Measurements from ENCODE around the gene PPIP5K2. TPM values are rescaled to one million over a fixed set of nuclear protein-coding genes. Genes with fewer than 3 reads are reported as not detected.

The PPIP5K2 gene
- total and polyA plus RNA-seq, 3 donors from 2014 or later = 23.7 to 42.8 (median 30.4) TPM

- Histone ChIP-seq H3K36me3 (ENCODE audit: low read depth, missing control alignments) (no peaks in the 10 kb centered on the region), H3K27me3 (no peaks in the 10 kb centered on the region)
Observed at GRCh38 chr5:103235891-103236290, 115.8 kb downstream of the PPIP5K2 start.

GRCh38 chr5:103237778-103238177 lies 117.7 kb downstream of the PPIP5K2 start:
- H3K27me3 ChIP-seq = no peaks in the 10 kb centered on the region
- H3K9me3 ChIP-seq = no peaks in the 10 kb centered on the region
- intact Hi-C loops (cut with DNase I; ENCODE audit: low total_unique reads) = no loop called here
- no peak for TF ChIP-seq CTCF (IDR thresholded peaks at IDR 0.05)
- TF ChIP-seq POLR2A (IDR thresholded peaks at IDR 0.05) = no peak
- no peak overlapping the region for H3K27ac ChIP-seq
- H3K4me1 ChIP-seq = no peaks in the 10 kb centered on the region
- H3K36me3 ChIP-seq (ENCODE audit: low read depth, missing control alignments) = no peaks in the 10 kb centered on the region
- H3K4me3 ChIP-seq = no peak overlapping the region
- 94 to 100% methylated on average over 1 of the region's 1 CpG for WGBS, 2 donors
- no peak for DNase-seq

More at GRCh38 chr5:103235891-103236290, 115.8 kb downstream of the PPIP5K2 start:
- no peak overlapping the region for H3K27ac ChIP-seq
- no peaks in the 10 kb centered on the region for H3K4me1 ChIP-seq
- H3K4me3 ChIP-seq = no peak overlapping the region
- TF ChIP-seq CTCF (IDR thresholded peaks at IDR 0.05) = no peak
- TF ChIP-seq POLR2A (IDR thresholded peaks at IDR 0.05) = no peak
- DNase-seq = no peak
- 68 to 88% methylated on average over 1 of the region's 1 CpG for whole genome bisulfite sequencing, 2 donors
- no peaks in the 10 kb centered on the region for H3K9me3 ChIP-seq
- intact Hi-C loops (cut with DNase I; ENCODE audit: low total_unique reads) = no loop called here

- no peaks in the 10 kb centered on the region for H3K9me3 ChIP-seq
- no peak for TF ChIP-seq CTCF (IDR thresholded peaks at IDR 0.05)
- no peak for TF ChIP-seq POLR2A (IDR thresholded peaks at IDR 0.05)
- DNase-seq = no peak
- no peaks in the 10 kb centered on the region for H3K27me3 ChIP-seq
- H3K36me3 ChIP-seq (ENCODE audit: low read depth, missing control alignments) = no peaks in the 10 kb centered on the region
- no peak overlapping the region for H3K4me3 ChIP-seq
- H3K4me1 ChIP-seq = no peaks in the 10 kb centered on the region
- intact Hi-C loops (cut with DNase I; ENCODE audit: low total_unique reads) = no loop called here
- WGBS, 2 donors = 57 to 83% methylated on average over 2 of the region's 2 CpGs
- no peak overlapping the region for H3K27ac ChIP-seq
Observed at GRCh38 chr5:103243665-103244064, 123.6 kb downstream of the PPIP5K2 start.

GRCh38 chr5:103244398-103244797 lies 124.3 kb downstream of the PPIP5K2 start:
- intact Hi-C loops (cut with DNase I; ENCODE audit: low total_unique reads) = no loop called here
- no peak for DNase-seq
- Histone ChIP-seq H3K27ac (no peak overlapping the region), H3K4me3 (no peak overlapping the region), H3K9me3 (no peaks in the 10 kb centered on the region), H3K27me3 (no peaks in the 10 kb centered on the region), H3K36me3 (ENCODE audit: low read depth, missing control alignments) (no peaks in the 10 kb centered on the region), H3K4me1 (no peaks in the 10 kb centered on the region)
- TF ChIP-seq CTCF (IDR thresholded peaks at IDR 0.05) = no peak
- no peak for TF ChIP-seq POLR2A (IDR thresholded peaks at IDR 0.05)

GRCh38 chr5:103245761-103246160 lies 125.7 kb downstream of the PPIP5K2 start:
- intact Hi-C loops (cut with DNase I; ENCODE audit: low total_unique reads) = no loop called here
- TF ChIP-seq POLR2A (IDR thresholded peaks at IDR 0.05) = no peak
- no peak for TF ChIP-seq CTCF (IDR thresholded peaks at IDR 0.05)
- H3K27me3 ChIP-seq = no peaks in the 10 kb centered on the region
- no peaks in the 10 kb centered on the region for H3K9me3 ChIP-seq
- no peak overlapping the region for H3K4me3 ChIP-seq
- 93 to 96% methylated on average over 4 of the region's 4 CpGs for WGBS, 2 donors
- no peaks in the 10 kb centered on the region for H3K36me3 ChIP-seq (ENCODE audit: low read depth, missing control alignments)
- H3K4me1 ChIP-seq = no peaks in the 10 kb centered on the region
- DNase-seq = no peak
- H3K27ac ChIP-seq = no peak overlapping the region

Measured in testis (tissue), 3 donors.